CD4-positive, alpha-beta T cell treated with Interleukin-2 at 100 ng/mL for 4 hours (primary cell): ENCODE results near the gene FBXL13.
"Not testable (repeated sequence)": the region's sequence is repeated elsewhere in the genome, so short reads cannot be mapped to it uniquely, and the experiment has no call there.

ENCODE experiments used
- DNase-seq: peaks from one replicate; pipeline ENCODE4 v3.0.0-alpha.2; 2020; ENCODE audit warnings: low spot score

Gene FBXL13

DNA sequence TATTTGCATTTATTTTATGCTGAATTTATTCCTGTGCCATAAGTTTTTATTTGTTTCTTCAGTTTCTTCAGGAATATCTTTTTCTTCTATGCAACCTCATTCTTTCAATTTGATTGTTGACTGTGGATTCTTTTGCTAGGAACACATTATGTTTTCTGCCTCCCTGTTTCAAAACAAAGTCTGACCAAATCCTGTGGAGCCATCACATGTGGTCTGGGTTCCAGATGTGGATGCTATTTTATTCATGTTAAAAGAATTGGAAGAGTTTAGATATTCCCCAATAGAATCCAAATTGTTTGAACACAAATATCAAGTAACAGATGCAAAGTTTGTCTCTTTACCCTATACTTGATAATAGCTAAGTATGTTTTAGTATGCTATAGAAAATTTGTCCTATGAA lies 218.6 kb downstream of the FBXL13 start:
- no peak for DNase-seq

DNA sequence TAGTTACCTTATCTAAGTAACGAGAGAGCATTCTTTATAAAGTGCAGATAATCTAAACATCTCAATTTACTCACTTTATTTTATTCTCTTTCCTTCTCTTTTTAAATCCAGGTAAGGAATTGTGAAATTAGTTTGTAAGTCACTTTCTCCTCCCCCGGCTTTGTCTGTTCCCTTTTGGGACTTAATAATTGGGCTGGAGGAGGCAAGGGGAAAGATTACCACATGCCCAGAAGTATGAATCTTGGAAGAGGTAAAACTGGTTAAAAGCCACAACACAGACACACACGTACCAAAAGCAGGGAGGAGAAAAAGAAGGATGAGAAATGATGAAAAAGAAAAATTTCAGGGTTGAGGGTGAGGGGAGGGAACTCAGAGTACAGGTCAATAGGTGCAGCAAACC lies 225.1 kb downstream of the FBXL13 start:
- no peak for DNase-seq

DNA sequence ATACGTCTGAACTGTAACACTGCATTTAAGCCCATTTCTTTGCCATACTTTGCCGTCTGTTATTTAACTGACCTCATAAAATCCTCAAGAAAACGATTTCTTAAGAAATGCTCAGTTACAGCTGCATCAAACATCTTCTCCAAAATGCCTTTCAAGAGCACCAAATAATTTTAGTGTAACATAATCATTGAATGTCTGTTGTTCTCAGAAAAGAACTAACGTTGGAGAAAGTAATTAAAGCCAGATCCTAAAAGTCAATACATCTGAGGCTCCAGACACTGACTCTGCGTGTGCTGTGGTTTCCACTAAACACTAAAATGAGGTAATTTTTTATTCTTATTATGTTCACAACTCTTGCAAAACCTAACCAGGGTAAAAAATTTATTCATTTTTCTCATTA lies 225.5 kb downstream of the FBXL13 start:
- no peak for DNase-seq

DNA sequence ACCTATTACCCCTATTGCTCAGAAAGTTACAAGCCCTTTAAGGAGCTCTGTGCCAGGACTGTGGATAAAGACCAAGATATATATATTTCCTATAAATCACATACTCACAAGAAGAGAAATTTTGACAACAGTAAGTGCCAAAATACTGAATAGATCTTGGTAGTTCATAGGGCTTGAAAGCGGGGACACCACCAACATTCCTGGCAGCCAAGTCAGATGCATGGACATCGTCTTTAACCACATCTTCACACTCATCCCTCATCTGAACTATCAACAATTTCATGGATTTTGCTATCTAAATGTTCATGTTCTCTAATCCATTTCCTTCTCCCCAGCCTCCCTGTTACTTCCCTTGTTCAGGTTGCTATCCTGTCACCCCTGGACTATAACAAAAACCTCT lies 229.2 kb downstream of the FBXL13 start:
- no peak for DNase-seq

DNA sequence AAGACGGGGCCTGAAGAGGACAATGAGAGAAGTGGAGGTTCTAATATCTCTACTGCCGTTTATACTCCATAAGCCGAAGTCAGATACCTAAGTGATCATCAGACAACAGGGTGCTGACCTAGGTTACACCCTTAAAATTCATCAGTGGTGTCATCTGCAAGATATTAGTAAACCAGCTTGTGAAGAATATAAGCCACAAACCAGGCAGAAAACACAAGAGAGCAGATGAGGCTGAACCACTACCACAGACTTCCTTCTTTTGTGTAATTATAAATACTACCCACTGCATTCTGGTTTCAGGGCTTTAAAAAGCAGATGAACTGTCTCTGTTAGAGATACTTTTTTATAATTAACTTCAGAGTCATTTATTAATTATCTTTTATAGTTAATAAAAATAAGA lies 230.7 kb downstream of the FBXL13 start:
- no peak for DNase-seq

DNA sequence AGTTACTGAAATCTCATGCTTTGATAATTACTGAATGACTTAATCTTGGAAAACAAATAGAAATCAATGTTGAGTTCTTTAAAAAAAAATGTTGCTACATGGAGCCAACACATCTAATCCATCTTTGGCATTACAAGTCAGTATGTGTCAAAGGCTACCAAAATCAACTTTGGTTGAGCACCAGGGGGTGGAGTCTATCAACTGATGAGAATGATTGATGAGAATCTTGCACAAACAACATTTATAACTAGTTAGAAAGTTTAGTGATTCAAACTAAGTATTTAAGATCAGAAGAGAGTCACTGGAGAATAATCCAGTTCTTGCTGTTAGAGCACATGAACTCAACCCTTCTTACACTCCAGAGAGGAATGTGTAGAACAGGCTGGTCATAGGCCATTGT lies 232.3 kb downstream of the FBXL13 start:
- DNase-seq = no peak

DNA sequence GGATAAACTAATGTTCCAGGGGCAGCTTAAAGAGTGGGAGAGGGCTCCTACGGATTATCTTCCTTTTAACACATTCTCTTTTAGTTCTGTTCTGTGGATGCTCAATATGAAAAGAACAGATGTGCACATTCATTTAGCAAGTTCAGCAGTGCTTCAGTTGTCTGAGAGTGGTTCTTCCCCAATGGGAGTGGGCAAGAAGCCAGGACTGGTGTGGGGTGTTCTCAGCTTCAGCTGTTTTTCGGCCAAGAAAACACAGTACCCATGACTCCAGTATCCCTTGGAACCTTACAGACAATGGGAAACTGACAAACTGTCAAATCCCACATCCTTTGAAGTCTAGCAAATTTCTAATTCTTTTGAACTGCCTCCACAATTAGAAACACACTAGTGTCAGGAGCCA lies 233.3 kb downstream of the FBXL13 start:
- no peak for DNase-seq

DNA sequence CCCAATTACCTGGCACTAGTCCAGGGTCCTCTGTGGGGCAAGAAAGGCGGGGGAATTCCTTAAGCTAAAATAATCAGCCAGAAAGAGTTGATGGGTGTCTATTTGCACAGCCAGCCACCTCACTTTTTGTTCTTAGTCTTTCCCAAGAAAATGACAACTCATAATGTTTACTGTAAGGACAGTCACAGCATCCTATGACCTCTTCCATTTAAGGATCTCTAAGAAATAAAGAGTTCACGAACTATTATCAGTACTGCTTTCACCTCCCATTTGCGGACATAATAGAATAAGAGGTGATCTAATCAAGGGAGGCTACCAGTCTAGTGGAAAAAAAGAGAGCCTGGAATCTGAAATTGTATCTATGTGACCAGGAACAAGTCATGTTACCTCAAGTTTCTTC lies 234.2 kb downstream of the FBXL13 start:
- DNase-seq = no peak

DNA sequence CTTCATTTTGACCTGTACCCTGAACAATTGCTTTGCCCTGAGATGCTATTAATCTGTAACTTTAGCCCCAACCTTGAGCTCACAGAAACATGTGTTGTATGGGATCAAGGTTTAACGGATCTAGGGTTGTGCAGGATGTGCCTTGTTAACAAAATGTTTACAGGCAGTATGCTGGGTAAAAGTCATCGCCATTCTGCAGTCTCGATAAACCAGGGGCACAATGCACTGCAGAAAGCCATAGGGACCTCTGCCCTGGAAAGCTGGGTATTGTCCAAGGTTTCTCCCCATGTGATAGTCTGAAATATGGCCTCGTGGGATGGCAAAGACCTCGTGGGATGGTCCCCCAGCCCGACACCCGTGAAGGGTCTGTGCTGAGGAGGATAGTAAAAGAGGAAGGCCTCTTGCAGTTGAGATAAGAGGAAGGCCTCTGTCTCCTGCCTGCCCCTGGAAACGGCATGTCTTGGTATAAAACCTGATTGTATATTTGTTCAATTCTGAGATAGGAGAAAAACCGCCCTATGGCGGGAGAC lies 236.0 kb downstream of the FBXL13 start:
- DNase-seq = not testable (repeated sequence)

DNA sequence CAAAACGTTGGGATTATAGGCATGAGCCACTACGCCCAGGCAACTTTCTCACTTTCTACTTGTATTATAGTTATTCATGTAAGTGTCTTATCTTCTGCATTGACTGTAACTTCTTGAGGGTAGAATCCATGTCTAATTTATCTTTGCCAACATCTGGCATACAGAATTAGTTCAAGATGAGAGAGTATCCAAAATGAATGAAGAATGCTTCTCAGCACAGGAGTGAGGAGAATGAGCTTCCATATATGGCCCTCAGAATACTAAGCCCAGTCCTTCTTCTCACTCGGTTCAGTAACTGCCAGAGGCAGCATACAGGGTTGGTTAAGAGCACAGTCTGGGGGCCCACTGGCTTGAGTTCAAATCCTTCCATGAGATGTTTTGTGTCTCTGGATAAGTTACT lies 236.8 kb downstream of the FBXL13 start:
- no peak for DNase-seq

DNA sequence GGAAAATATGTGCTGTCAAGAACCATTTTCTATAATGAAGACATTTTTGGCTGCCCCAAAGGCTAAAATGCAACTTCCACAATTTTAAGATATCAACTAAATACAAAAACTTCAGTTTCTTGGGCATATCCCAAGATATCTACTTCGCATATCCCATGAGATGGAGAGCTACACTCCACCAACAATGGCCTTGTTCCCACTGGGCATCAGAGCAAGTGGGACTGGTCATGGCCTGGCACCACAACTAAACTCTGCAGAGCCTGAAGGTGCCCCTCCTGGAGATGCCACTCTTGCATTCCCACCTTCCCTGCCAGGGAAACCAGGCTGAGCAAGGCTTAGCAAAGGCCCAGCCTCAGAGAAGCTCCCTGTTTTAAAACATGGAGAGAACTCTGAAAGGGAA lies 237.6 kb downstream of the FBXL13 start:
- DNase-seq = no peak

DNA sequence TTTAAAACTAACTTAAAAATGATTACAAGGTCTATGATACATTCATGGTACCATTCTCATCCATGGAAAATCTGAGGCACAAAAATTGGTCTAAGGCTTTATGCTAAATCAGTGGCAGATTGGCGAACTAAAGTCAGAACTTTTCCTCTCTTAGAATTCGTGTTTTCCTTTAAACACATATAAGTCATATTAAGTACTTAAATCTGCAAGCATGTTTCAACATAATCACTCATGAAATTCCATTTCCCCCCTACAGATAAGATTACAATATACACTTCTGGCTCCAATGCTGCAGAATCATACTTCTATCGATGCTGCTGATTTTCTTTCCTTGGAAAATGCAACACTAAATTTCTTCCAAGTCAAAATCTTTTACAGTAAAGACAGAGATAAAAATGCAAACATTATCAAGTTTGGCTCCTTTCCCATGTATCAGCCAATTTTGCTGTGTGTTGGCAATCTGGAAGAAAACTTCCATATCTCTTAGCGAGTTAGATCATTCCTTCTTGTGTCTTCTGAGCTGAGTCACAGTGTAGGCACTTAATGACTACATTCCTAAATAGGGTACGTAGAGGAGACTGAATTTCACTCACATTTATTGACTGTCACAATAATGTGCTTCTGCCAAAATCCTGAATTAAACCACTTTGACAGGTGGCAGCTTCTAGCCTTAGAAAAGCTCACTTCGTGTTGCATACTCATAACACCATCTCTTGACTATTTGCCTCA lies 238.2 kb downstream of the FBXL13 start:
- no peak for DNase-seq

DNA sequence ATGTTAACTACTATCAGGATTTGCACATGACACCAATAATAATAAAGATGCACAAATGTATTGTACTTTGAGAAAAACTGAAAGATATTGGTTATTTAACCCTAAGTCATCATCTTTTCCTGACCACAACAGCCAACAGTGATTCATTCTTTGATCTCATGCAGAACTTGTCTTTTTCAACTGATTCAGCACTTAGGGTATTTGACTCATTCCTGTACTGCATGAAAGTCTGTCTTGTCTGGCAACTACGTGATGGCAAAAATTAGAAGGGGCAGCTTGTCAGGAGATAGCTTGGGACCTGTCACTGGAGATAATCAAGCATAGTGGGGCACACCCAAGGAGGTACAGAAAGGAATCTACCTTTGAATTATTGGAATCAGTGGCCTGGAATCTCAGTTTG lies 239.6 kb downstream of the FBXL13 start:
- DNase-seq = no peak

DNA sequence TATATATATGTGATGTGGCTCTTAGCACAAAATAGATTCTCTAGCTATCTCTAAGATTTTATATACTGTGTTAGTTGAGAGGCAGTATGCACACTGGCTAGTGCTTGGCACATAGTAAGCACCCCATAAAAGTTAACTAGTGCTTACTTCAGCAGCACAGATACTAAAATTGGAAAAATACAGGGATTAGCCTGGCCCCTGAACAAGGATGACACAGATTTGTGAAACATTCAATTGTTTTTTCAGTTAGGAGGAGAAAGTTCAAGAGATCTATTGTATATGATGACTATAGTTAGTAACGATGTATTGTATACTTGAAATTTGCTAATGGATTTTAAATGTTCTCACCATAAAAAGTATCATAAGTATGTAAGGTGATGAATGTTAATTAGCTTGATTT lies 240.1 kb downstream of the FBXL13 start:
- DNase-seq = no peak

DNA sequence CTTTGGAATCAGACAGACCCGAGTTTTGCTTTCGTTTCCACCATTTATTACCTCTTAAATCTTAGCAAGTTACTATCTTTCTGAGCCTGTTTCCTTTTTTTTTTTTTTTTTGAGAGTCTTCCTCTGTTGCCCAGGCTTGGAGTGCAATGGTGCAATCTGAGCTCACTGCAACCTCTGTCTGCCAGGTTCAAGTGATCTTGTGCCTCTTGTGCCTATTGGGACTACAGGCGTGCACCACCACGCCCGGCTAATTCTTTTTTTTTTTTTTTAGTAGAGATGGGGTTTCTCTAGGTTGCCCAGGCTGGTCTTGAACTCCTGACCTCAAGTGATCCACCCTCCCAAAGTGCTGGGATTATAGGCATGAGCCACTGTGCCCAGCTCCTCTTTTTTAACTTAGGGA lies 241.3 kb downstream of the FBXL13 start:
- DNase-seq = no peak

DNA sequence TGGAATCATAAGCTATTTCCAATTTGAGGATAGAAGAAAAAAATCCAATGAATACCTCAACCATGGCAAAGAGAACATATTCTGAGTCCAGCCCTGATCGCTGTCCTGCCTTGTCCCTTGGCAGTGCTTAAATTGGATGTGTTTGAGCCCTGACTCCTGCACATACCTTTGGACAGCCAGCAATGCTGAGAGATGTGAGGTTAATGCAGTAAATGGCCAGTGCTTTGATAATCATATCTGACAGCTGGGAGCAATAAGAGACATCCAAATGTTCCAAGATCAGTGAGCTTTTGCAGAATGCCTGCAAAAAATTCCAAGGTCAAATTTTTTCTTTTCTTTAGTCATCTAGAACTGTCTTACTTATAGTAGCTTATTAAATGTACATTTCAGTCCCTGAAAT lies 241.9 kb downstream of the FBXL13 start:
- no peak for DNase-seq

DNA sequence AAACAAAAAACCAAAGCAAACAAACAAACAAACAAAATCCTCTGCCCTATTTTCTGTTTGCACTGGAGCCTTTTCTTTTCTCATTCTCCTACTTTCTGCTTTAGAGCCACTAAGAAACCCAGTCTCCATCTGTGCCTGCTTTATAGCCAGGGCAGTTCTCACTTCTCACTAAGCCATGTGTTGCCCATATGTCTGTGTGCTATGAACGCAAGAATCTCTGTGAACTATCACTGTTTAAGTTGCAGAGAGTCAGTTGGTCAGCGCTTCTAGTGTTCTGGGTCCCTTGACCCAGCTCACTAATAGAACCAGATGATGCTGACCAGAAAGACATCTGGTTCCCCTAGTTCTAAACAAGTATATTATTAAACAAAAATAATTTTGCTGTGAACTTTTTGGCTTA lies 244.4 kb downstream of the FBXL13 start:
- no peak for DNase-seq

DNA sequence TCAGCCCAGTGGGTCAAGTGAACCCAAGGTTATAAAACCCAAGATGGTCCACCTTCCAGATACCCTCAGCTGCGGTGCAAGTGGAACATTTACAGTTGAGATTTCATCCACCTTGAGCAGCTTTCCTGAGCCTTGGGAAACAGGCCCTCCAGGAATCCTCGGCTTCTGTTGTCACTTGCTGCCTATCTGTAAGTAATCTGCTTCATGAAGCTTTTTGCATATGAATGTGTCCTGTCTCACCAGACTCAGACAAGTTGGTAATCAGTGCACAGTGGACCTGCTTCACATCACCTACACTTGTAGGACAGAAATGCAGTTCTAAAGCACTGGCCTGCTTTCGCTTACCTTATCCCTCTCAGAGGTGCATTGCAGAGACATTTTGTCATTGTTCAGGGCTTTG lies 245.5 kb downstream of the FBXL13 start:
- no peak for DNase-seq

DNA sequence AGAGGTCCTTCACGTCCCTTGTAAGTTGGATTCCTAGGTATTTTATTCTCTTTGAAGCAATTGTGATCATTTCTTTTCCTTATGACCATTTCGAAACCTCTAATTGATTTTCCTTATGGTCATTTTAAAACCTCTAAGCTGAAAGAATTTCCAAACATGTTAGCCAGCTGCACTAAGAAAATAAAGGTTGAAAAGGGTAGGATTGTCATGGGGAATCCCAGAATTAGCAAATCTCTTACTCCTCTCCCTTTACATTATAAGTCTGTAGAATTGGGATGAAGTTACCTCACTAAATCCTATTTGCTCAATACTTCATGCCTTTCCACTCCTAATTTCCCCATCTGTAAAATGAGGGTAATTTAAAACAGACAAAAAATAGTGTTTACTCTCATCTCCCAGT lies 246.3 kb downstream of the FBXL13 start:
- DNase-seq = no peak

DNA sequence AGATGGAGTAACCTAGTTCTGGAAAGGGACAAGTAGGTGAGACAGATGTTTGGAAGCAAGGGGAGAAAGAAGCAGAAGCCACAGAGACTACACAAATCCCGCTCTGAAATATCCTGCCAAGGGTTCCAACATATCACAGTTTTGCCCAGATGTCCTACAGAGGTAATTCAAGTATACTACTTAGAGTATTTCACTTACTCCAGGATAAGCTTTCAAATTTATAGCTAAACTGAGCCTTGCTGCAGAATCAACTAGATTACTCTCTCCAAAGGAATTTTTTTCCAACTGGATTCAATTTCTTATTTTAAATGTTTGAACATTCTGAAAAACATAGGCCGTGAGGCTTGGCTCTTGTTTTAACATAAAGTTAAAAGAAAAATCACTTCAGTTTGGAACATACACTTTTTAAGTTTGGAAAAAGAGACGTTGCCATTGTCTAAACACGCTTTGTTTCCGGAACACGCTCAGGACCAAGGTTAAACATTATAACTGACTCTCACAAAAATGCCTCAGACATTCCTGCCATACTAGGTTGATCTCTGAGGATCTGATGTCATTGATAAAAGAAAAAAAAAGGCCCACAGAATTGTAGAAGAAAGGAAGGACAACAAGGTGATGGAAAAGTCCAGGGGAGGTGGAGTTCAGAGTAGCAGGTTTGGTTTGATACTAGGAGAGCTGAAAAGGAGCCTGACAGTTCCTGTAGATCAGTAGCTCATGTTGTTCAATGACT lies 251.0 kb downstream of the FBXL13 start:
- DNase-seq = no peak

DNA sequence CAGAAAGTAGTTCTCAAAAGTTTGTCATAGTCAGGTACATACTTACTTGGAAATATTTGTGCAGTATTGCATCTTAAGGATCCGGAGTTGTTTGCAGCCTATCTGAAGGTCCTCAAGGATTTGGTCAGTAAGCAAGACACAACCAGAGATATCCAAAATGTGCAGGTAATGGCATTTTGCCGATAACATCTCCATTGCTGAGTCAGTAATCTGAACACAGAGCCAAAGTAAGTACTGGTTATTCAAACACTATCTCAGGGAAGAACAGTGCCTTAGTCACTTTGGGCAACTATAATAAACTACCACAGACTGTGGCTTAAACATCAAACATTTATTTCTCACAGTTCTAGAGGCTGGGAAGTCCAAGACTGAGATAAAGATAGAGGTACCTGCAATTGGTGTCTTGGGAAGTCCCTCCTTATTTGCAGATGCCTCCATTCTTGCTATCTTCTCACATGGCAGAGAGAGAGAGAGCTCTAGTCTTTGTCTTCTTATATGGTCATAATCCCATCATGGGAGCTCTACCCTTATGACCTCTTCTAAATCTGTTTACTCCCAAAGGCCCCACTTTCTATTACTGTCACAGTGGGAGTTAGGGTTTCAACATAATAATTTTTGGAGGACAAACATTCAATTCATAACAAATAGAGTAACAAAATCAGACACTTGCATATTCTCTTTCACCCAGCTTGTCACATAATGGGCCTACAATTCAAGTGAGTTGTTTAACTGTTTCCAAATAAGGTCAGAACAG lies 252.4 kb downstream of the FBXL13 start:
- DNase-seq = no peak

DNA sequence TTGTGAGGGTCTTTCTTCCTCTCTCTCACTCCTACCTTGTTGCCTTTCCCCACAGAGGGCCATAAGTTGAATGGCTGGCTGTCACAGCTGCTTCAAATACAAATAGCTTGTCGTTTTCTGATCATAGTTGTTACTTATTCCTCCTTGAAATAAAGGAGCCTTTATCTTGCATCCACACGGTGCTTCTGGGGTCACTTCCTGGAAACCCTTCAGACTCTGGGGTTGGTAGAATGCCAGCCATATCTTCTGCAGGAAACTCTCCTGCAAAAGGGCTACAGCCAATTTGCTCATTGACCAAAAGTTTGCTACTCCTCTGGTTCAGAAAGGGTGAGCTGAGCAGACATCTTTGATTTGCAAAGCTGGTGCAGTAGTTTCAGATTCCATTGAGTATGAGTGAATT lies 255.4 kb downstream of the FBXL13 start:
- DNase-seq = no peak
